ENCODE results near the gene ZSCAN23. TPM values are rescaled to one million over a fixed set of nuclear protein-coding genes. Genes with fewer than 3 reads are reported as not detected.

The ZSCAN23 gene
- total and polyA plus RNA-seq, 9 of the 15 experiments (the other 6 are each of a cell fraction or from before 2014, with no cell fraction given): 0.05 to 0.29 (median 0.21) TPM; not detected in 1

GRCh38 chr6:28474441-28475219 lies 31.3 kb upstream of the ZSCAN23 start (continued):
- no peak; the same call in 1 of the 2 replicates for TF ChIP-seq FOSL1 (tag; conservative IDR thresholded peaks at IDR 0.05)
- no peak for TF ChIP-seq EGR1 (conservative IDR thresholded peaks at IDR 0.05)
- TF ChIP-seq TRIM28 (IDR thresholded peaks at IDR 0.05): peak; percentile 78; the same call in 1 of the 2 replicates
- TF ChIP-seq KDM1A (IDR thresholded peaks at IDR 0.05): no peak
- 0 out of 4 replicates have a peak, but pooled peaks of 1 of the 2 experiments have one; percentile 39 for TF ChIP-seq TRIM24 (IDR thresholded peaks at IDR 0.05)
- TF ChIP-seq, protein P1, sequence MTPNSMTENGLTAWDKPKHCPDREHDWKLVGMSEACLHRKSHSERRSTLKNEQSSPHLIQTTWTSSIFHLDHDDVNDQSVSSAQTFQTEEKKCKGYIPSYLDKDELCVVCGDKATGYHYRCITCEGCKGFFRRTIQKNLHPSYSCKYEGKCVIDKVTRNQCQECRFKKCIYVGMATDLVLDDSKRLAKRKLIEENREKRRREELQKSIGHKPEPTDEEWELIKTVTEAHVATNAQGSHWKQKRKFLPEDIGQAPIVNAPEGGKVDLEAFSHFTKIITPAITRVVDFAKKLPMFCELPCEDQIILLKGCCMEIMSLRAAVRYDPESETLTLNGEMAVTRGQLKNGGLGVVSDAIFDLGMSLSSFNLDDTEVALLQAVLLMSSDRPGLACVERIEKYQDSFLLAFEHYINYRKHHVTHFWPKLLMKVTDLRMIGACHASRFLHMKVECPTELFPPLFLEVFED (CRISPR knock-in tag; conservative IDR thresholded peaks at IDR 0.05): 0 out of 2 replicates have a peak, but pooled peaks have one; percentile 34
- TF ChIP-seq HDGF (IDR thresholded peaks at IDR 0.05): no peak
- no peak for TF ChIP-seq NUFIP1 (IDR thresholded peaks at IDR 0.05; ENCODE audit: partially characterized antibody)
- TF ChIP-seq ZBTB5 (IDR thresholded peaks at IDR 0.05): peak; percentile 80
- no peak for TF ChIP-seq SRSF9 (IDR thresholded peaks at IDR 0.05; ENCODE audit: borderline replicate concordance, low read depth, low read length)
- TF ChIP-seq, protein P2, sequence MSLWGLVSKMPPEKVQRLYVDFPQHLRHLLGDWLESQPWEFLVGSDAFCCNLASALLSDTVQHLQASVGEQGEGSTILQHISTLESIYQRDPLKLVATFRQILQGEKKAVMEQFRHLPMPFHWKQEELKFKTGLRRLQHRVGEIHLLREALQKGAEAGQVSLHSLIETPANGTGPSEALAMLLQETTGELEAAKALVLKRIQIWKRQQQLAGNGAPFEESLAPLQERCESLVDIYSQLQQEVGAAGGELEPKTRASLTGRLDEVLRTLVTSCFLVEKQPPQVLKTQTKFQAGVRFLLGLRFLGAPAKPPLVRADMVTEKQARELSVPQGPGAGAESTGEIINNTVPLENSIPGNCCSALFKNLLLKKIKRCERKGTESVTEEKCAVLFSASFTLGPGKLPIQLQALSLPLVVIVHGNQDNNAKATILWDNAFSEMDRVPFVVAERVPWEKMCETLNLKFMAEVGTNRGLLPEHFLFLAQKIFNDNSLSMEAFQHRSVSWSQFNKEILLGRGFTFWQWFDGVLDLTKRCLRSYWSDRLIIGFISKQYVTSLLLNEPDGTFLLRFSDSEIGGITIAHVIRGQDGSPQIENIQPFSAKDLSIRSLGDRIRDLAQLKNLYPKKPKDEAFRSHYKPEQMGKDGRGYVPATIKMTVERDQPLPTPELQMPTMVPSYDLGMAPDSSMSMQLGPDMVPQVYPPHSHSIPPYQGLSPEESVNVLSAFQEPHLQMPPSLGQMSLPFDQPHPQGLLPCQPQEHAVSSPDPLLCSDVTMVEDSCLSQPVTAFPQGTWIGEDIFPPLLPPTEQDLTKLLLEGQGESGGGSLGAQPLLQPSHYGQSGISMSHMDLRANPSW (CRISPR knock-in tag; IDR thresholded peaks at IDR 0.05): no peak
- TF ChIP-seq CREB3L1 (IDR thresholded peaks at IDR 0.05; ENCODE audit: borderline replicate concordance, low read depth): no peak
- no peak for TF ChIP-seq VEZF1 (CRISPR knock-in tag; IDR thresholded peaks at IDR 0.05)
- no peak for TF ChIP-seq ELK3 (CRISPR knock-in tag; IDR thresholded peaks at IDR 0.05)
- TF ChIP-seq CCNT2 (IDR thresholded peaks at IDR 0.05; ENCODE audit: borderline replicate concordance, extremely low read depth, insufficient read length, low read depth, low read length): no peak
- peak; percentile 47 for TF ChIP-seq MEIS2 (IDR thresholded peaks at IDR 0.05; ENCODE audit: partially characterized antibody)
- TF ChIP-seq NFE2 (IDR thresholded peaks at IDR 0.05; ENCODE audit: low read depth): 0 out of 2 replicates have a peak, but pooled peaks have one; percentile 14
- TF ChIP-seq MBD2 (IDR thresholded peaks at IDR 0.05; ENCODE audit: borderline replicate concordance, low read depth): no peak
